OCI-LY7 (cell line): Measurements from ENCODE around the gene NACC2. TPM values are rescaled to one million over a fixed set of nuclear protein-coding genes. Genes with fewer than 3 reads are reported as not detected.

Experiments
- BruUV-seq: library from RNA; stranded (reverse); fragments of 400-500 nt; replicated peaks from 2 replicates; lab custom pipeline; 2021; lab: Mats Ljungman, UMichigan
- CTCF ChIA-PET: fragments of 300-600 bp; sonication (Branson Sonifier 250); formaldehyde crosslinking; loops from one replicate; lab custom pipeline; 2022; ENCODE audit warnings: antibody characterized with exemption; ENCODE audit not compliant: unreplicated experiment; lab: Charles Lee
- POLR2A ChIA-PET: fragments of 300-600 bp; sonication (Branson Sonifier 250); formaldehyde crosslinking; loops from one replicate; lab custom pipeline; 2022; ENCODE audit warnings: antibody characterized with exemption; lab: Charles Lee
- DNase-seq: peaks from one replicate; pipeline ENCODE4 v3.0.0-alpha.2; 2015; ENCODE audit warnings: low spot score
- H2AFZ ChIP-seq: fragments of 200-600 bp; sonication (generic), shearing (Covaris generic); 2 replicates; pipeline ENCODE4 v1.6.1; 2014; ENCODE audit warnings: mild to moderate bottlenecking, antibody characterized with exemption, low read length, moderate library complexity
- H3K27ac ChIP-seq: fragments of 200-600 bp; sonication (generic); 2 replicates; pipeline ENCODE4 v1.5.1; 2014; ENCODE audit warnings: mixed run types, low read depth, mild to moderate bottlenecking, moderate library complexity, low read length, inconsistent platforms; ENCODE audit not compliant: poor library complexity, severe bottlenecking
- H3K36me3 ChIP-seq: fragments of 200-600 bp; sonication (generic); 2 replicates; pipeline ENCODE4 v1.6.1; 2014; ENCODE audit warnings: mild to moderate bottlenecking, antibody characterized with exemption, low read length, moderate library complexity, mixed read lengths; ENCODE audit not compliant: insufficient read depth
- H3K4me1 ChIP-seq: fragments of 200-600 bp; sonication (generic); 2 replicates; pipeline ENCODE4 v1.5.1; 2014; ENCODE audit warnings: mild to moderate bottlenecking, low read length; ENCODE audit not compliant: insufficient read depth, poor library complexity, severe bottlenecking
- H3K4me2 ChIP-seq: fragments of 200-600 bp; sonication (generic); 2 replicates; pipeline ENCODE4 v1.6.1; 2014; ENCODE audit warnings: mild to moderate bottlenecking, low read length
- H3K4me3 ChIP-seq: fragments of 200-600 bp; sonication (generic); 2 replicates; pipeline ENCODE4 v1.5.1; 2014; ENCODE audit warnings: mild to moderate bottlenecking, low read depth, low read length; ENCODE audit not compliant: poor library complexity, severe bottlenecking
- H3K79me2 ChIP-seq: fragments of 200-600 bp; sonication (generic); 2 replicates; pipeline ENCODE4 v1.6.1; 2016; ENCODE audit warnings: low read depth, mild to moderate bottlenecking, low read length, moderate library complexity, mixed read lengths; ENCODE audit not compliant: insufficient read depth
- H3K9me2 ChIP-seq: fragments of 200-600 bp; sonication (generic); 2 replicates; pipeline ENCODE4 v1.6.1; 2016; ENCODE audit warnings: mild to moderate bottlenecking, low read length, mixed read lengths; ENCODE audit not compliant: insufficient read depth
- H3K9me3 ChIP-seq: fragments of 200-600 bp; sonication (generic); 2 replicates; pipeline ENCODE4 v1.6.1; 2014; ENCODE audit warnings: mild to moderate bottlenecking, mixed run types, low read length, mixed read lengths
- H4K20me1 ChIP-seq: fragments of 200-600 bp; sonication (generic); 2 replicates; pipeline ENCODE4 v1.6.1; 2014; ENCODE audit warnings: mild to moderate bottlenecking, antibody characterized with exemption, low read length, moderate library complexity, mixed read lengths; ENCODE audit not compliant: insufficient read depth
- CTCF ChIP-seq: fragments of 200-600 bp; sonication (generic); conservative IDR thresholded peaks from 2 replicates; pipeline ENCODE4 v1.5.1; 2014; ENCODE audit warnings: mild to moderate bottlenecking, antibody characterized with exemption, low read length, moderate library complexity, mixed read lengths
- EZH2phosphoT487 ChIP-seq: fragments of 200-600 bp; sonication (generic); IDR thresholded peaks from 2 replicates; pipeline ENCODE4 v1.6.1; 2018; ENCODE audit warnings: low read depth, borderline replicate concordance, mild to moderate bottlenecking, mixed run types, antibody characterized with exemption, low read length, moderate library complexity, mixed read lengths
- intact Hi-C: fragments of 100-400 bp; cut with micrococcal nuclease; formaldehyde crosslinking; loops from one replicate; pipeline ENCODE4 v1.10.0; 2022; ENCODE audit not compliant: unreplicated experiment
- total RNA-seq, 2 experiments: library from RNA; depleted of rRNA in 1 of 2; stranded (reverse); fragments of >200 nt in 1 of 2; shearing (Covaris generic) in 1 of 2; gene quantifications; 2 replicates each; pipeline ENCODE4 v1.2.3, GENCODE V29; 2014 to 2022

NACC2 gene
- total RNA-seq, 2 experiments from 2014 or later = 0.38 to 0.72 TPM

DNA sequence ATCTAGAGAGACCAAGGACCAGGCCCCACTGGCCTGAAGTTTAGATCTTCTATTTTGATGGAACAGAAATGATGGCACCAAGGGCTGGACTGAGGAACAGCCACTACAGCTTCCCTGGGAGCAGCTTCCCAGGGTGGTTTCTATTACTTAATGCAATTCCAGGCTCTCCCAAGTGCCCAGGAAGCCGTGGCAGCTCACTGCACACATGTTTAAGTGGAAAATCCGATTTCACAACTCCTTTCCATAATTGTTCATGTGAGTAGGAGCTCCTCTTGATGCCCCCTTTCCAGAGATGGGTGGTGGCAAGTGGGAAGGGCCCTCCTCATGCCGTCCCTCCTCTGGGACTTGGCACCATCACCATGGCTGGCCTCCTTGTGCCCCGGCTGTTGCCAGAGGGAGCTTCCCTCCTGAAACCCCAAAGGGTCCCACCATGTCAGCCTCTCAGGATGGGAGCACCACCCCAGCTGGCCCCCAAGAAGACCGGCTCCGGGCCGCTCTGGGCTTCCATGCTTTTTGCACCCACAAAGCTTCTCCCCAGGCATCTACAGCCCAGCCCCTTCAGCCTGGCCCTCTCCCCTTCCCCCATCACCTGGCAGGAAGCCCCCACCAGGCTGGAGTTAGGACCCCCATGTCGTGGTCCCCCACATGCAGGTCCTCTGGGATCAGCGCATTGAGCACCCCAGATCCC is 124.8 kb downstream of the NACC2 start:
- BruUV-seq = no TSS peak
- no peaks in the 10 kb centered on the region for H3K36me3 ChIP-seq
- H3K4me3 ChIP-seq = no peak overlapping the region
- intact Hi-C loops = no loop called here
- no peak overlapping the region for H3K4me2 ChIP-seq
- ChIA-PET POLR2A (no interaction called here), CTCF (no interaction called here)
- no peak overlapping the region for H3K27ac ChIP-seq
- no peaks in the 10 kb centered on the region for H3K9me2 ChIP-seq
- no peaks in the 10 kb centered on the region for H3K9me3 ChIP-seq
- no peaks in the 10 kb centered on the region for H3K79me2 ChIP-seq
- no peak for DNase-seq
- no peak overlapping the region for H2AFZ ChIP-seq
- H3K4me1 ChIP-seq = peaks cover 4% of the 10 kb centered on the region
- TF ChIP-seq EZH2phosphoT487 = no peak
- TF ChIP-seq CTCF = no peak
- no peaks in the 10 kb centered on the region for H4K20me1 ChIP-seq

- no peak overlapping the region for H2AFZ ChIP-seq
- H3K4me3 ChIP-seq = no peak overlapping the region
- DNase-seq = no peak
- no peaks in the 10 kb centered on the region for H3K9me2 ChIP-seq
- H3K4me2 ChIP-seq = no peak overlapping the region
- TF ChIP-seq EZH2phosphoT487 (no peak), CTCF (no peak)
- intact Hi-C loops = loop anchor here (5.0 to 10.0 kb wide), 2 partner anchors 104 to 168 kb away; no protein-coding TSS in a partner anchor
- H3K9me3 ChIP-seq = no peaks in the 10 kb centered on the region
- POLR2A ChIA-PET = no interaction called here
- H4K20me1 ChIP-seq = no peaks in the 10 kb centered on the region
- no peak overlapping the region for H3K27ac ChIP-seq
- no peaks in the 10 kb centered on the region for H3K36me3 ChIP-seq
- no peaks in the 10 kb centered on the region for H3K79me2 ChIP-seq
- CTCF ChIA-PET = no interaction called here
- no TSS peak for BruUV-seq
- peaks cover 13% of the 10 kb centered on the region for H3K4me1 ChIP-seq
These were observed 125.9 kb downstream of the NACC2 start for GRCh38 chr9:135969064-135969683.

GRCh38 chr9:135968601-135969000 is 126.5 kb downstream of the NACC2 start:
- Histone ChIP-seq H3K4me3 (no peak overlapping the region), H3K36me3 (no peaks in the 10 kb centered on the region), H3K27ac (no peak overlapping the region), H4K20me1 (no peaks in the 10 kb centered on the region), H3K4me1 (peaks cover 19% of the 10 kb centered on the region), H2AFZ (no peak overlapping the region), H3K79me2 (no peaks in the 10 kb centered on the region), H3K9me2 (no peaks in the 10 kb centered on the region), H3K4me2 (no peak overlapping the region), H3K9me3 (no peaks in the 10 kb centered on the region)
- DNase-seq = no peak
- intact Hi-C loops = loop anchor here (5.0 to 10.0 kb wide), 2 partner anchors 104 to 169 kb away; no protein-coding TSS in a partner anchor
- POLR2A ChIA-PET = no interaction called here
- CTCF ChIA-PET = no interaction called here
- TF ChIP-seq CTCF = no peak
- TF ChIP-seq EZH2phosphoT487 = no peak
- BruUV-seq = no TSS peak
